Hepatocyte (in vitro differentiated cells): ENCODE data around the gene ZBTB38.

Source experiments
- EZH2 ChIP-seq: fragments of 200-600 bp; sonication (generic); IDR thresholded peaks from 2 replicates; pipeline ENCODE4 v1.6.1; 2016; ENCODE audit warnings: antibody characterized with exemption, mild to moderate bottlenecking, borderline replicate concordance
- TF ChIP-seq, protein P1 (sequence below): fragments of 200-600 bp; sonication (generic); IDR thresholded peaks from 2 replicates; pipeline ENCODE4 v1.5.1; 2016; ENCODE audit warnings: antibody characterized with exemption, mild to moderate bottlenecking; ENCODE audit not compliant: poor library complexity

DNA sequence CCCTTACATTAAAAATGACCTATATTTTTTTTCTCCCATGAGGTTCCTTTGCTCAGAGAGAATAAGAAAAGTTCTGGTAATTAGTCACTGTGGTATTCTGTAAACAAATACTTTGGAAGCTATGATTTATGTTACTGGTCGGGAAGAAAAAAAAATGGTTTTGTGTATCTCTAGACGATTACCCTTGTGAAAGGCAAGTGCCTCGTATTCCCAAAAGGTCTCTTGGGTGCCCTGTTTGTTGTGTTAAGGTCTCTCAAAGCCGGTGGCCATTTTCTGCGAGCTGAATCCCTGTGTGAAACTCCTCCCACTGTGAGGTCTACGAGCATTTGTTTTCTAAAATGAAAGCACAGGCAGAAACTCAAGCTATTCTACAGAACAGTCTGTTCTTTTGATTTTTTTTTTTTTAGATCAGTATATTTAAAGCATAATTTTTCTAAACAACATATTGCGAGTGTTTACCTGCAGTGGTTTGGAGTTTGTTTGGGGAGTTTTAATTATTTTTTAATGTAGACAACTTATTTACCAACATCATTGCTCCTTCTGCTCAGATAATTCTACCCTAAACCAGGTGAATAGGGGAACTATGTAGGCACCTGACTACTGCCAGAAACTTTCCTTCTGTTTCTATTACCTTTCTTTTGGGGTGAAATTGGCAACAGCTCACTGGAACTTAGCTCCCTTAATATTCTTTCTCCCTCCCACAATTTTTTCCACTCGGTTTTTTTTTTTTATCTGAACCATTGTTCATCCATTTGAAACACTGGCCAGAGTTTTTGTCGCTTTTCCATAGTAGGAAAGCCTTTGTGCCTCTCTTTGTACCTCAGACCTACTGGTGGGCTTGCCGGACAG, 44.0 kb downstream of the ZBTB38 start:
- TF ChIP-seq, protein P1, sequence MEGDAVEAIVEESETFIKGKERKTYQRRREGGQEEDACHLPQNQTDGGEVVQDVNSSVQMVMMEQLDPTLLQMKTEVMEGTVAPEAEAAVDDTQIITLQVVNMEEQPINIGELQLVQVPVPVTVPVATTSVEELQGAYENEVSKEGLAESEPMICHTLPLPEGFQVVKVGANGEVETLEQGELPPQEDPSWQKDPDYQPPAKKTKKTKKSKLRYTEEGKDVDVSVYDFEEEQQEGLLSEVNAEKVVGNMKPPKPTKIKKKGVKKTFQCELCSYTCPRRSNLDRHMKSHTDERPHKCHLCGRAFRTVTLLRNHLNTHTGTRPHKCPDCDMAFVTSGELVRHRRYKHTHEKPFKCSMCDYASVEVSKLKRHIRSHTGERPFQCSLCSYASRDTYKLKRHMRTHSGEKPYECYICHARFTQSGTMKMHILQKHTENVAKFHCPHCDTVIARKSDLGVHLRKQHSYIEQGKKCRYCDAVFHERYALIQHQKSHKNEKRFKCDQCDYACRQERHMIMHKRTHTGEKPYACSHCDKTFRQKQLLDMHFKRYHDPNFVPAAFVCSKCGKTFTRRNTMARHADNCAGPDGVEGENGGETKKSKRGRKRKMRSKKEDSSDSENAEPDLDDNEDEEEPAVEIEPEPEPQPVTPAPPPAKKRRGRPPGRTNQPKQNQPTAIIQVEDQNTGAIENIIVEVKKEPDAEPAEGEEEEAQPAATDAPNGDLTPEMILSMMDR, result no peak
- no peak for TF ChIP-seq EZH2
